Lung (tissue), 12 donors: ENCODE data around the gene GNL3L. TPM values are rescaled to one million over a fixed set of nuclear protein-coding genes. Genes with fewer than 3 reads are reported as not detected.
"Not testable (repeated sequence)": the region's sequence is repeated elsewhere in the genome, so short reads cannot be mapped to it uniquely, and the experiment has no call there.

ENCODE experiments used
- ATAC-seq: fragments of 200-7000 bp; cut with Tn5 transposase; one replicate; pipeline ENCODE4 v1.9.1; 2020; ENCODE audit warnings: moderate number of reproducible peaks; ENCODE audit not compliant: insufficient read depth, low FRiP score
- DNase-seq, 3 donors: peaks; one replicate each; pipeline ENCODE4 v3.0.0-alpha.2; 2013 to 2017
- H3K27ac ChIP-seq, 2 donors: one replicate each; pipeline ENCODE4 v1.5.1; 2013; ENCODE audit warnings: mild to moderate bottlenecking in 2 of 2, moderate library complexity in 2 of 2, control low read depth in 1 of 2, inconsistent platforms in 1 of 2, low read depth in 1 of 2, low read length in 1 of 2
- H3K27me3 ChIP-seq, 3 donors: one replicate each; pipeline ENCODE4 v1.5.1; 2013; ENCODE audit warnings: low read length in 2 of 3; ENCODE audit not compliant: control insufficient read depth in 3 of 3, insufficient read depth in 3 of 3
- H3K36me3 ChIP-seq, 4 donors: one replicate each; pipeline ENCODE4 v1.5.1; 2013; ENCODE audit warnings: low read length in 4 of 4, mild to moderate bottlenecking in 1 of 4, moderate library complexity in 1 of 4; ENCODE audit not compliant: control insufficient read depth in 4 of 4, insufficient read depth in 4 of 4
- H3K4me1 ChIP-seq, 5 donors: one replicate each; pipeline ENCODE4 v1.5.1; 2013; ENCODE audit warnings: low read length in 5 of 5, mild to moderate bottlenecking in 2 of 5, moderate library complexity in 1 of 5; ENCODE audit not compliant: control insufficient read depth in 5 of 5, insufficient read depth in 5 of 5
- H3K4me3 ChIP-seq: one replicate; pipeline ENCODE4 v1.5.1; 2013; ENCODE audit warnings: mild to moderate bottlenecking, control low read depth, moderate library complexity
- H3K9ac ChIP-seq, 2 donors: one replicate each; pipeline ENCODE4 v1.5.1; 2013; ENCODE audit warnings: low read length in 2 of 2, control low read depth in 1 of 2; ENCODE audit not compliant: insufficient read depth in 1 of 2
- H3K9me3 ChIP-seq, 4 donors: one replicate each; pipeline ENCODE4 v1.5.1; 2013; ENCODE audit warnings: low read length in 3 of 4, mild to moderate bottlenecking in 1 of 4, moderate library complexity in 1 of 4; ENCODE audit not compliant: control insufficient read depth in 4 of 4, insufficient read depth in 3 of 4
- CTCF ChIP-seq: IDR thresholded peaks from 2 replicates; pipeline ENCODE4 v1.5.1; 2012; ENCODE audit warnings: mild to moderate bottlenecking; ENCODE audit errors: control extremely low read depth, extremely low read depth
- WGBS, 2 donors: extraction: QIAGEN DNeasy Blood & Tissue Kit; methylation state at CpG; one replicate each; pipeline ENCODE4 v1.1.7; 2013; 5-methylcytosine and 5-hydroxymethylcytosine counted together
- polyA plus RNA-seq, 2 donors: library from polyadenylated mRNA; stranded (reverse); fragments of 200-250 nt; gene quantifications; one replicate each; pipeline ENCODE4 v1.2.1, GENCODE V29; 2013
- total RNA-seq, 2 donors: library from RNA; depleted of rRNA in 1 of 2; stranded (reverse); fragments of >200 nt in 1 of 2; gene quantifications; one replicate each; pipeline ENCODE4 v1.2.1, GENCODE V29; 2014 to 2021
- donor health status: control.
- donor health status: control.
- donor health status: Bipolar disorder and iron deficiency.
- donor health status: healthy.
- donor health status: DM: yes; HTN: yes; CAD: no.

GNL3L gene
- total and polyA plus RNA-seq, 4 donors, result 4.0 to 42.9 (median 23.1) TPM

GRCh38 chrX:54484666-54485065 is 45.4 kb upstream of the GNL3L start:
- TF ChIP-seq CTCF, result no peak
- ATAC-seq (no peak), DNase-seq (peak in 1 of 3 donors; percentile 13)
- H3K9ac ChIP-seq, result no peak overlapping the region
- 48 to 71% methylated on average over 3 of the region's 3 CpGs for WGBS, 2 donors
- H3K36me3 ChIP-seq, result no peaks in the 10 kb centered on the region
- no peaks in the 10 kb centered on the region for H3K27me3 ChIP-seq
- H3K27ac ChIP-seq, result no peak overlapping the region
- H3K4me3 ChIP-seq, result no peak overlapping the region
- peaks cover 0 to 42% (median 7%) of the 10 kb centered on the region in 5 donors for H3K4me1 ChIP-seq
- H3K9me3 ChIP-seq, result peaks cover 0 to 1% (median 0%) of the 10 kb centered on the region in 4 donors

GRCh38 chrX:54489819-54490218 is 40.2 kb upstream of the GNL3L start:
- not testable (repeated sequence) for ATAC-seq, H3K27me3 ChIP-seq, H3K36me3 ChIP-seq, H3K27ac ChIP-seq, H3K9ac ChIP-seq, H3K9me3 ChIP-seq, DNase-seq, H3K4me3 ChIP-seq
- 86 to 96% methylated on average over 5 of the region's 5 CpGs for WGBS, 2 donors
- H3K4me1 ChIP-seq, result peaks cover 0 to 14% (median 0%) of the 10 kb centered on the region in 5 donors

DNA sequence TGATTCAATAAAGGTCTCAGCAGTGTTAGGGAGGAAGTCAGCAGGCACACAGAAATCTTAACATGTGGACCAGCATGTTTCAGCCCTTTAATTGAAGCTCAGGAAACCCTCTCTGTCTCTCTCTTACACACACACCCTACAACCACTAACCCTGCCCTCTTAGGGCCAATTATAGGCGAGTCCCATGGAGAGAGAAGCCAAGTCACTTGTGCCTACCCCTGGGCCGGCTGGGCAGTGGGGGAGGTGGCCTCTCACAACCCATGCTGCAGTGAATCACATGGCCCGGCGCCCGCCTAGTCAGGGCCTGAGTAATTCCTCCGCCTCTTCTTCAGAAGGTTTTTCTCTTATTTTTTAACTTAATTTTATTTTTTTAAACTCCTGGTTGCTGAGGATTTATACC is 37.7 kb upstream of the GNL3L start:
- ATAC-seq (no peak), DNase-seq (no peak)
- 60 to 71% methylated on average over 6 of the region's 6 CpGs for WGBS, 2 donors
- no peak overlapping the region for H3K4me3 ChIP-seq
- peaks cover 0 to 5% (median 0%) of the 10 kb centered on the region in 4 donors for H3K9me3 ChIP-seq
- no peaks in the 10 kb centered on the region for H3K27me3 ChIP-seq
- H3K36me3 ChIP-seq, result no peaks in the 10 kb centered on the region
- no peak overlapping the region for H3K9ac ChIP-seq
- no peak overlapping the region for H3K27ac ChIP-seq
- peaks cover 0 to 16% (median 1%) of the 10 kb centered on the region in 5 donors for H3K4me1 ChIP-seq
- no peak for TF ChIP-seq CTCF

- Histone ChIP-seq H3K9ac (peak overlapping the region; percentile 39 to 77), H3K9me3 (peaks cover 0 to 3% (median 0%) of the 10 kb centered on the region in 4 donors), H3K36me3 (no peaks in the 10 kb centered on the region), H3K27me3 (no peaks in the 10 kb centered on the region), H3K27ac (no peak overlapping the region), H3K4me1 (peaks cover 0 to 16% (median 1%) of the 10 kb centered on the region in 5 donors), H3K4me3 (no peak overlapping the region)
- no peak for TF ChIP-seq CTCF
- DNase-seq (no peak), ATAC-seq (no peak)
- WGBS, 2 donors, result 58 to 64% methylated on average over 8 to 10 of the region's 10 CpGs
These were observed 35.6 kb upstream of the GNL3L start for GRCh38 chrX:54494166-54494988.
